Activated effector memory CD4-positive, alpha-beta T cell treated with anti-CD3 and anti-CD28 coated beads, Interleukin-2, amount 50 U/mL, for 16 hours (primary cell): Measurements from ENCODE around the gene MON1B.
"Not testable (repeated sequence)": the region's sequence is repeated elsewhere in the genome, so short reads cannot be mapped to it uniquely, and the experiment has no call there.

ENCODE experiments used
- DNase-seq: peaks from one replicate; pipeline ENCODE4 v3.0.0-alpha.2; 2020

MON1B gene

GRCh38 chr16:77199211-77199610 lies 8.2 kb downstream of the MON1B start, which contains the start of gene SYCE1L:
Gene SYCE1L (plus strand): TSS chr16:77199408. CDS start chr16:77199452, 44 bp downstream.
- DNase-seq = no peak

GRCh38 chr16:77206533-77206932 lies 15.5 kb downstream of the MON1B start:
- DNase-seq = no peak

DNA sequence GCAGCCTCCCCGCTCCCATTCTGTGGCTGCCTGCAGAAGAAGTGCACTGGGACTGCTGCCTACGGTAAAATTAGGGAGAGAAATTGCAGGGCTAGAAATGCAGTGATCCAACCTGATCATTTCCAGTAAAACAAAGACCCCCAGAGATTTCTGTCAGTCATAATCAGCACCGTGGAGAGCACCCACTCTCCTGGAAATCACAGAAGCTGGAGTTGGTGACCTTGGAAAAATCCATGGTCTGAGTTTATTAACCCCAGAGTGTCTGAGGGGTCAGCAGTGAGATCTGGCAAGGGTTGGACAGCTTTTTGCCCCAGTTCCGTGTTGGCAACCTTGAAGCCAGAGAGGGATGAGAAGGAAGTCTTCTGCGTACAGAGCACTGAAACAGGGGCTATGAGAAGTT lies 16.0 kb downstream of the MON1B start:
- DNase-seq = no peak

DNA sequence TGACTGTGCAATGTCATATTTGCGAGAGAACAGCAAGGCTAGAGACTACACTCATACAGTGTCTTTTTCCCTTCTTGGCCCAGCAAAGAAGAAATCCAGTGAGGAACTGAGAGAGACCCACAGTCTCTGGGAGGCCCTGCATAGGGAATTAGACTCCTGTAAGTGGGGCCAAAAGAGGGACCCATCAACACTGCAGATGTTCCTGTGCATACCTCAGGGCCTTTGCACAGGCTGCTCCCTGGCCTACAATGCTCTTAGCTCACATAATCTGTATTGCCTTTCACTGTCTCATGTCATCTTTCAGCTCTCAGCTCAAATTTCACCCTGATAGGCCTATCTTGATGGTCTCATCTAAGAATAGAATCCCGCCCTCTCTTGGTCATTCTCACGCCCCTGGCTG lies 17.4 kb downstream of the MON1B start:
- no peak for DNase-seq

- peak; percentile 92 for DNase-seq
Observed at GRCh38 chr16:77211880-77212740, 21.1 kb downstream of the MON1B start.

DNA sequence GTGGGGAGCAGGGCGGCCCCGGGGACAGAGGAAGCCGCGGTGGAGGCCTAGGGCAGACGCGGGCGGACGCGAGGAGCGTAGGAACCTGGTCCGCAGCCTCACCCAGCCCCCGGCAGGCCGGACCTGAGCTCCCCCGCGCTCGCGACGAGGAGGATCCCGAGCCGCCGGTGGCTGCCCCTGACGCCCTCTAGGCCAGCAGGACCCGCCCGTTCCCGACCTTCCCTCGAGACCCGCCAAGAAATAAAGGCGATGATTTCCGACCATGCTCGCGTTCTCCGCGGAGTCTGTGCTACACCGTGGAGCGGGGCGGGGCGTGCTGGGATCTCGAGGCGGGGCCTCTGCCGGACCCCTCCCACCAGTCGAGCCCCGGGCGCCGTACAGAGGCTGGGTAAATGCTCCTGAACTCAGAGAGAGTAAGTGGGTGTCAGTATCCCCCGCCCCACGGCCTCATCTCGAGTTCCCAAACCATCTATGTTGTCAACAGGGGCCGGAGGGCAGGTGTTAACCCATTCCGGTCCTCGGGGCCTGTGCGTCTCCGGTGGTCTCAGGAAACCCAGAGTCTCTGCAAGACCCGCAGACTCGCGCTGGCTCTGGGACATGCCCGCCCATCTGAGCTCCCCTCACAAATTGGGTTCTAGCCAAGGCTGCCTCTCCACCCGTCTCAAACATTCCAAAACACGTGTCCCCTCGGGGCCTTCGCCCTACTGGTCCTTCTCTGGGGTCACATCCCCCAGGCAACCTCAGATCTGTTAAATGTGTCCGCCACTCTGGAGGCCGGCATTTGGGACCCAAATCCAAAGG lies 22.0 kb downstream of the MON1B start:
- DNase-seq = peak; percentile 90

GRCh38 chr16:77213542-77214106 lies 22.6 kb downstream of the MON1B start:
- no peak for DNase-seq

DNA sequence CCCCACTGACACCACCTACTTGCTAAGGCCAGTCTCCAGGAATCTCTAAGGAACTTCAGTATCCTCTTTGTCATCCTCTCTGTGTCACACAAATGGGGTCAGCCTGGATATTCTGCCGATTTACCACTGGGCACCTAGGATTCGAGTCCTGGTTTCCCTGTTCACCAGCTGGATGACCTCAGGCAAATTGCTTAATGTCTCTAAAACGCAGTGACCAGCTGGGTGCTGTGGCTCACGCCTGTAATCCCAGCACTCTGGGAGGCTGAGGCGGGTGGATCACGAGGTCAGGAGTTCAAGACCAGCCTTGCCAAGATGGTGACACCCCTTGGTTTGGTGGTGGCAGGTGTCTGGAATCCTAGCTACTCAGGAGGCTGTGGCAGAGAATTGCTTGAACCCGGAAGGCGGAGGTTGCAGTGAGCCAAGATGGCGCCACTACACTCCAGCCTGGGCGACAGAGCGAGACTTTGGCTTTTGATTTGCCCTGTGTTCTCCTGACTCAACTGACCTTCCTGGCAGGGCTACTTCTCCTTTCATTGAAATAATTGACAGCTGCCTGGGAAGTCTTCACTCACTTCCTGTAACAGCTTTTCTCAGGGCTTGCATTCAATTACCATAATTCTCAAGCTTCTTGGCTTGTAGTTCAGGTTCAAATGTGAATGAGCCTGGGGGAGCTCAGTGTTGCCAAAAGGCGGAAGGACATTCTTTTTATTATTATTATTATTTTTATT lies 23.6 kb downstream of the MON1B start:
- no peak for DNase-seq

GRCh38 chr16:77219437-77219836 lies 28.4 kb downstream of the MON1B start:
- DNase-seq = no peak

GRCh38 chr16:77220427-77220826 lies 29.4 kb downstream of the MON1B start:
- no peak for DNase-seq

GRCh38 chr16:77221482-77221881 lies 30.5 kb downstream of the MON1B start:
- DNase-seq = no peak

DNA sequence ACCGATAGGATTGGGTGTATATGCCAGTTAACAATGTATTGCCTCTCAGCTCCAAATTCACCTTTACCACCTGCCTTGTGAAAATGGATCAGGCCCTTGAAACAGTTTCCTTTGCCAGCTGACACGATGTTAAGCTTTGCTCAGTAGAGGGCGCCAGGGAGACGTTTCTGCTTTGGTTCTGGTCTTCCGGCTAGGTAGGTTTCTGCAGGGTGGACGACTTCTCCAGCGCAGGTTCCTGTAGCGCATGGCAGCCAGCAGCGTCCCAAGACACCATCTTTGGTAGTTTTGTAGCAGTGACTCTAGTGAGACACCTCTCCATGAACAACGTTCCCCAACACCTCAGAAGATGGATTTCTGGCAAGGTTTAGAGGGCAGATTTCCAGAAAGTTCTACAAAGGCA lies 32.2 kb downstream of the MON1B start:
- no peak for DNase-seq

- no peak for DNase-seq
Observed at GRCh38 chr16:77225182-77225581, 34.2 kb downstream of the MON1B start.

DNA sequence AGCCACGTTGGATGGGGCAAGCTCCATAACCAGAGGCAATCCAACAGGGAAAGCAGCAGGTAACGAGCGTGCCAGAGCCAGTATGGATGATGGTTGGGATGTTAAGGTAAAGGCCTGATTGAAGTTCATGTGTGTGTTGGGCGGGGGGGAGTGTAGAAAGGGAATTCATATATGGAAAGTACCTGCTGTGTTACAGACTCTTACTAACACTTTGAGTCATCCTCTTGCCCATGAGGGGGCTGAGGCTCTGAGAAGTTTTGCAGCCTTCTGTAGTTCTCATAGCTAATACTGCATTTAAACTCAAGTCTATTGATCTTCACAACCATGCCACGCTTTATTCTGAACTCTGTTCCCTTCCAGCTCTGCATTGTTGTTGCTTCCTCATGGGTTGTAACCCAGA lies 36.8 kb downstream of the MON1B start:
- DNase-seq = no peak

DNA sequence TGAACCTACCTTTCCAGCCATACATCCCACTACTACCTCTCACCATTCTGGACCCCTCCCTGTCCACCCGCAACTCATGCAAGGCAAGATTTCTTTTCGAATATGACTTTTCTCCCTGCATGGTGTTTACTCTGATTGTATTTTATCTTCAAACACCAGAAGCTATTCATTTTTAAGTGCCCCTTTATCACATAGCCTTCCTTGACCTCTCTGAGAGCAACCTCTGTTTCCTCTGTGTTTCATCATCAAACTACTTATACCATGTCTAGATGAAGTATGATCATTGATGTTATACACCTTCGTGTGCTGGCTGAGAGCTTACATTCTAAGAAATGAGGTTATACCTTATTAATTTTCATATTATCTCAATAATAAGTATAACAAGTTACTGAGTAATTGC lies 40.1 kb downstream of the MON1B start:
- DNase-seq = no peak

DNA sequence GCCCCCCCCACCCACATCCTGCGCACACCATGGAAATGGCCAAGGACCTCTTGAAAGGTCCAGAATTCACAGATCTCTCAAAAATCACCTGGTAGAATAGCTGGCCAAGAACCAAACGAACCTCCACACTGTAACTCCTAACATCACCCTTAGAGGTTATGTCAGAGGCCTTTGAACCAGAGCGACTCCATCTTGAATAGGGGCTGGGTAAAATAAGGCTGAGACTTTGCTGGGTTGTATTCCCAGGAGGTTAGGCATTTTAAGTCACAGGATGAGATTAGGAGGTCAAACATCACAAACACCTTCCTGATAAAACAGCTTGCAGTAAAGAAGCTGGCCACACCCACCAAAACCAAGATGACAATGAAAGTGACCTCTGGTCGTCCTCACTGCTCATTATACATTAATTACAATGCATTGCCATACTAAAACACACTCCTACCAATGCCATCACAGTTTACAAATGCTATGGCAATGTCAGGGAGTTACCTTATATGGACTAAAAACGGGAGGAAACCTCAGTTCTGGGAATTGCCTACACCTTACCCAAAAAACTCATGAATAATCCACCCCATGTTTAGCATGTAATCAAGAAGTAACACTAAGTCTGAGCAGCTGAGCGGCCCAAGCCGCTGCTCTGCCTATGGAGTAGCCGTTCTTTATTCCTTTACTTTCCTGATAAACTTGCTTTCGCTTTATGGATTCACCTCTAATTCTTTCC lies 43.0 kb downstream of the MON1B start:
- DNase-seq = no peak

DNA sequence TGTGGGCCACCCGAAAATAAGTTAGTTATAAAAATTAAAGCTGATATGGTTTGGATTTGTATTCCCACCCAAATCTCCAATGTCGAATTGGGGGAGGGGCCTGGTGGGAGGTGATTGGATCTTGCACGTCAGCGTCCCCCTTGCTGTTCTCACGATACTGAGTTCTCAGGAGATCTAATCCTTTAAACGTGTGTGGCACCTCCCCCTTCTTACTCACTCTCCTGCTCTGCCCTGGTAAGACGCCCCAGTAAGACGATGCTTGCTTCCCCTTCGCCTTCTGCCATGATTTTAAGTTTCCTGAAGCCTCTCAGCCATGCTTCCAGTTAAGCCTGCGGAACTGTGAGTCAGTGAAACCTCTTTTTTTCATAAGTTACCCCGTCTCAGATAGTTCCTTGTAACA lies 43.6 kb downstream of the MON1B start:
- DNase-seq = no peak

DNA sequence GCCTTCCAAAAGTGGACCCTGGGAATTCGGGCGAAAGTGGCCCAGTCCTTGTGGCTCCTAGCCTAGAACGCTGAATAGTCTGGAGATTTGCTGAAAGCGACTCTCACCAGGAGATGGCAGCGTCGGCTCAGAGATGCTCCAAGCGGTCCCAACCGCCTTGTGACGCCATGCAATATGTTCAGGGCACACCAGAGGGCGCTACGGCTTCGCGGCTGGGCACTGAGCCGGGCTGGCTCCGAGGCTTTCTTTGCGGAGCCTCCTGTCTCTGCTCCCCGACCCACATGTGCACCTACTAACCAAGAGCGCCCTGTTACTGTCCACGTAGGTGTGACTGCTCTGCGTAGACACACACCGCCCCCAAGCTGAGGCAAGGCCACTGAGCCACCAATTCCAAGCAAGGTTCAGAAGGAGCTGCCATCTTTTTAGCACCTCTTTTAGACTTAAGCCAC lies 45.1 kb downstream of the MON1B start:
- peak; percentile 94 for DNase-seq

- DNase-seq = no peak
Observed at GRCh38 chr16:77238593-77238992, 47.6 kb downstream of the MON1B start.

GRCh38 chr16:77242471-77242870 lies 51.5 kb downstream of the MON1B start:
- not testable (repeated sequence) for DNase-seq

DNA sequence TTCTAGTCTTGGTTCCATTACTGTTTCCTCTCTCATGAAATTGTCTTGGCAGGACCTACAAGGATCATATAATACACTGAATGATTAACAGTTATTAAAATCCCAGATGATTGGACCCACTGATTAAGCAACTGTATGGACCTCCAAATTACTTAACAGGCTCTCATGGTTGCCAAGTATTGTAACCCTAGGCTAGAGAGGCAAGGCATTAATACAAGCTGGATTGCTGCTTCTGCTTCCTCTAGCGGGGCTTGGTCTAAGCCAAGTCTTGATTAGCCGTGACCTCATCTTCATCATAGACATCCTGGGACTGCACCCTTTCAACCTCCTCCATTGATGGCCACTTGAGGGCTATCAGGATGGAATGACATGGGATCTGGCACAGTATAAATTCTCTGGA lies 55.2 kb downstream of the MON1B start:
- no peak for DNase-seq

GRCh38 chr16:77250400-77250799 lies 59.4 kb downstream of the MON1B start:
- DNase-seq = no peak
